ENCODE results near the gene RAP1GAP2. TPM values are rescaled to one million over a fixed set of nuclear protein-coding genes. Genes with fewer than 3 reads are reported as not detected.
A peak's percentile ranks its signal among the peaks of the same experiment; 100 is the strongest.
"Not testable (repeated sequence)": the region's sequence is repeated elsewhere in the genome, so short reads cannot be mapped to it uniquely, and the experiment has no call there.

Gene RAP1GAP2
- total RNA-seq, 1 donor from 2014 or later, result 17.0 TPM

DNA sequence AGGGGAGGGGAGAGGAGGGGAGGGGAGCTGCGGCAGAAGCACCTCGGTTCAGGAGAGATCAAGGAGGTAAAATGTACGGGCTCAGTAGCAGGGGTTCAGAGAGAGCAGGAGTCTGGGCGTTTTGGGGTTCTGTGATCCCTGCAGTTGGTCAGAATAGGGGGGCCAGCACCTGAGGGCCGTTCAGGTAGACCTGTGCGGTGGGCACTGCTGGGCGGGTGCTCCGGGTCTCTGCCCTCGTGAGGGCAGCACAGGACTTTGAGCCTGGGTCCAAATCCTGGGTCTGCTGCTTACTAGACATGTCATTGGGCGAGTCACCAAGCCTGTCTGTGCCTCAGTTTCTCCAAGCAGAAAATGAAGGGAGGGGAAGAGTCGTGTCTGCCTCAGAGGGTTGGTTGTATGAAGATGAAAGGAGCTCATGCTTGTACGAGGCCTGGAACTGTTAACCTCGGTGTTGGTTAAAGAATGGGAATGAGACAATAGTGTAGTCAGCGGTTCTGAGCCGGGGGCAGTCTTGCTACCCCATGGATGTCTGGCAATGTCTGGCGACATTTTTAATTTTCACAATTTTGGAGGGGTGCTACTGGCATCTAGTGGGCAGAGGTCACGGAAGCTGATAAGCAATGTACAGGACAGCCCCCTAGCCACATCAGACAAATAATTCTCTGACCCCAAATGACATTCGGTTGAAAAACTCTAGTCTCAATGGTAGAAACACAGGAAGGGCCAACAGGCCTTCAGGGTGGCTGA lies 231.7 kb downstream of the RAP1GAP2 start:
- ATAC-seq (no peak), DNase-seq (peak; percentile 35)
- Histone ChIP-seq H3K36me3 (peaks cover 7% of the 10 kb centered on the region), H3K9me3 (no peaks in the 10 kb centered on the region), H3K27me3 (ENCODE audit: low read depth) (no peaks in the 10 kb centered on the region), H3K4me1 (no peaks in the 10 kb centered on the region), H3K27ac (no peak overlapping the region), H3K4me3 (no peak overlapping the region)
- intact Hi-C loops (cut with DNase I), result no loop called here
- TF ChIP-seq, protein P1, sequence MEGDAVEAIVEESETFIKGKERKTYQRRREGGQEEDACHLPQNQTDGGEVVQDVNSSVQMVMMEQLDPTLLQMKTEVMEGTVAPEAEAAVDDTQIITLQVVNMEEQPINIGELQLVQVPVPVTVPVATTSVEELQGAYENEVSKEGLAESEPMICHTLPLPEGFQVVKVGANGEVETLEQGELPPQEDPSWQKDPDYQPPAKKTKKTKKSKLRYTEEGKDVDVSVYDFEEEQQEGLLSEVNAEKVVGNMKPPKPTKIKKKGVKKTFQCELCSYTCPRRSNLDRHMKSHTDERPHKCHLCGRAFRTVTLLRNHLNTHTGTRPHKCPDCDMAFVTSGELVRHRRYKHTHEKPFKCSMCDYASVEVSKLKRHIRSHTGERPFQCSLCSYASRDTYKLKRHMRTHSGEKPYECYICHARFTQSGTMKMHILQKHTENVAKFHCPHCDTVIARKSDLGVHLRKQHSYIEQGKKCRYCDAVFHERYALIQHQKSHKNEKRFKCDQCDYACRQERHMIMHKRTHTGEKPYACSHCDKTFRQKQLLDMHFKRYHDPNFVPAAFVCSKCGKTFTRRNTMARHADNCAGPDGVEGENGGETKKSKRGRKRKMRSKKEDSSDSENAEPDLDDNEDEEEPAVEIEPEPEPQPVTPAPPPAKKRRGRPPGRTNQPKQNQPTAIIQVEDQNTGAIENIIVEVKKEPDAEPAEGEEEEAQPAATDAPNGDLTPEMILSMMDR (IDR thresholded peaks at IDR 0.05), result no peak

DNA sequence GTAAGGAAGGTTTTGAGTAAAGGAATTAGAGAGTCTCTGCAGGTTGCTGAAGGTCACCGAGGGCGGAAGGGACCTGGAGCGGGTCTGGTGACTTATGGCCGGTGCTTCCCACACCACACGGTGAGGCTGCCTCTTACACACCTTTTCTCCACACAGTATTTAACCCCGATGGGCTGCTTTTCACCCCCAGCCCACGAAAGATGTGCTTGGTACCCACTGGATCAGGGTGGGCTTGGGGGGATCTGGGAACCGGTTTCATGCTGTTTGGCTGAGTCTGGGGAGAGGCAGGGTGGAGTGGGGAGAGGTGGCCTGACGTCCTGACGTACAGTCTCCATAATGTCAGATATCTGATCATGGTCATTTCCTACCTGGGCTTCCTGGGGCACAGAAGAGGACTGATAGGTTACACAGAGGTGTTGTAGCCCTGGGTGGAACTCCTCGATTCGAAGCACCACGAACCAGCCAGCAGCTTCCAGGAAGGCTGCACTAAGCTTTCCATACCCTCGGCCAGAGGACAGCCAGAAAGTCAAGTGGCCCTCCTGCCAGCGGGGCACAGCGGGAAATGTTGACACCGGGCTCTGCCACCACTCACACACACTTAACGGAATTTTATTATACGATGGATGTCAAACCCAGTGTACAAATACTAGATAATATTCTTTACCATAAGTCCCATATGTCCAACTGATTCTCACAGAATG lies 233.1 kb downstream of the RAP1GAP2 start:
- Histone ChIP-seq H3K9me3 (no peaks in the 10 kb centered on the region), H3K4me1 (no peaks in the 10 kb centered on the region), H3K27me3 (ENCODE audit: low read depth) (no peaks in the 10 kb centered on the region), H3K27ac (no peak overlapping the region), H3K4me3 (no peak overlapping the region), H3K36me3 (peaks cover 7% of the 10 kb centered on the region)
- no peak for ATAC-seq
- TF ChIP-seq, protein P1 (IDR thresholded peaks at IDR 0.05), result no peak
- peak; percentile 27 for DNase-seq
- intact Hi-C loops (cut with DNase I), result no loop called here

DNA sequence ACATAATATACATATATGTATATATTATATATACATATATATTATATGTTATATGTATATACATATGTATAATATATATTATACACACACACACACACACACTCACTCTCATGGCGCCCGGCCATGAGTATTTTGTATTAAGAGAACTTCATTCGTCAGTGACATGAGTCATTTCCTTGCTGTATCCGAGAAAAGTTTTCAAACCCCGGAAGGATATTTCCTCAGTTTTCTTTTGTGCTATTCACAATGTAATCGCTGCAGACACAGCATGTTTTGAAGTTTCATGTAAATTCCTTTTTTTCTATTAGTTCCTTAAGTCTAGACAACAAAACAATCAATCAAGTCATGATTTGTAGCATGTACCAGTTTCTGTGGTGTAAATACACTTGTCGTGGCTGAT lies 233.9 kb downstream of the RAP1GAP2 start:
- TF ChIP-seq, protein P1 (IDR thresholded peaks at IDR 0.05), result no peak
- Histone ChIP-seq H3K27me3 (ENCODE audit: low read depth) (no peaks in the 10 kb centered on the region), H3K36me3 (peaks cover 7% of the 10 kb centered on the region), H3K4me3 (no peak overlapping the region), H3K4me1 (no peaks in the 10 kb centered on the region), H3K9me3 (no peaks in the 10 kb centered on the region), H3K27ac (no peak overlapping the region)
- intact Hi-C loops (cut with DNase I), result no loop called here
- no peak for ATAC-seq
- DNase-seq, result peak; percentile 39

DNA sequence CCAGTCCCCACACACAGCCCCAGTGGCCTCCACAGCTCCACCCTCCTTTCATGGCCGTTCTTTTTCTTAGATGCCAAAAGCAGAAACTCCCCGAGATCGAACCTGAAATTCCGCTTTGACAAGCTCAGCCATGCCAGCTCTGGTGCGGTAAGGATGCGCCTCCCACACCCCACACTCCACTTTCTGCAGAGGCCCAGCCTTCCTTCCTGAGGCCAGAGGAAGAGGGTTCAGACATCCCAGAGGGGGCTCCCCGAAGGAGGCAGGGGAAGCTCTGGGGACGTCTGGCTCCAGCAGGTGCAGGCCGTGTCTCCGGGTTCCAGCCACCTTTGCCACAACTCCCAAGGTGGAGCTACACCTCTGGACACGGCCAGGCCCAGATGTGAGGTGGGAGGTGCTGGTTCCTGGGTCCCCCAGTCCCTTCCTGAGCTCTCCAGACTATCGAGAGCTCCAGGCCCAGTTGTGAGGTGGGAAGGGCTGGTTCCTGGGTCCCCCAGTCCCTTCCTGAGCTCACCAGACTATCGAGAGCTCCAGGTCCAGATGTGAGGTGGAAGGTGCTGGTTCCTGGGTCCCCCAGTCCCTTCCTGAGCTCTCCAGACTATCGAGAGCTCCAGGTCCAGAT lies 234.7 kb downstream of the RAP1GAP2 start:
- H3K27ac ChIP-seq; H3K27me3 ChIP-seq (ENCODE audit: low read depth); H3K9me3 ChIP-seq; ATAC-seq; H3K4me3 ChIP-seq; H3K4me1 ChIP-seq; H3K36me3 ChIP-seq; intact Hi-C loops (cut with DNase I): not testable (repeated sequence)
- peak; percentile 20 for DNase-seq

DNA sequence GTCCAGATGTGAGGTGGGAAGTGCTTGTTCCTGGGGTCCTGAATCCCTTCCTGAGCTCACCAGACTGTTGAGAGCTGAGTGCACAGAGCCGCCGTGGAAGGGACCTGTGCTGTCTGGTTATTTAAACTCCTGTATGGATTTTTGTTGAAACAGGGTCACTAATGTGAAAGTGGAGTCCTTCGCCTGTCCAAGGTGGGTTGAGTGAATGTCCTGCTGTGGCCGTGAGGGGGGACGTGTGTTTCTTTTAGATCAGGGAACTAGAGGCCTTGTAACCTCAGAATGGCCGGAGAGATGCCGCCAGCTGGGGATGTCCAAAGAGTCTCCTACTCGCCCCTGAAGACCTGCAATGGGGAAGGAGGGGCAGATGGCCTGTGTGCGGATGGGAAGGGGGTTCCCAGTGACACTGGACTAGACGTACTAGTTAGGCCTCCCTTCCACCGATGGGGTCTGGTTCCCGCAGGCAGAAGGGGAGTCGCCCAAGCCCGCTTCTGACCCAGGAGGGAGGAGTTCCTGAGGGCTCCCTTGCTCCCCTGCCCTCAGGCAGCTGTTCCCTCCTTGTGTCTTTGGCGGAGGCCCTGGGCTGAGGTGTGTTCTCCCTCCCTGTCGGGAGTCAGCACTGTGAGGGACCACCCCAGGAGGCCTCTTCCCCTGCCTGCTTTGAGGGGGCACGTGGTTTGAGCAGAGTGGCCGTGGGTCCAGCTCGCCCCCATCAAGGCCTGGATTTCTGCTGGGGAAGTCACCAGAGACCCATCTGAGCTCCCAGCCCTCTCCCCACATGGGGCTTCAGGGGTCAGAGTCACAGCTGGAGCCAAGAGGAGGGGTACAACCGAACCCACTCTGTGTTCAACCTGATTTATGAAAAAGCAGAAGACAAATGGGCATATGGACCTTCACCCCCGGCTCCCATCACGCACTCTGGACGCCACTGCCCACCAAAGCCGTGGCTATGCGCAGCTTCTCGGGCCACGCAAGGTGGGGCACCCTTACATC lies 236.3 kb downstream of the RAP1GAP2 start:
- ATAC-seq, result no peak
- Histone ChIP-seq H3K4me3 (no peak overlapping the region), H3K27ac (no peak overlapping the region), H3K4me1 (no peaks in the 10 kb centered on the region), H3K27me3 (ENCODE audit: low read depth) (no peaks in the 10 kb centered on the region), H3K36me3 (peaks cover 7% of the 10 kb centered on the region), H3K9me3 (no peaks in the 10 kb centered on the region)
- TF ChIP-seq, protein P1 (IDR thresholded peaks at IDR 0.05), result no peak
- intact Hi-C loops (cut with DNase I), result no loop called here
- peak; percentile 30 for DNase-seq

Measured in lower lobe of right lung (tissue), 2 donors.